Activated gamma-delta T cell treated with Interleukin-2 at 50 U/mL for 16 hours (primary cell): Measurements from ENCODE around the gene B4GALT6.
A peak's percentile ranks its signal among the peaks of the same experiment; 100 is the strongest.
"Not testable (repeated sequence)": the region's sequence is repeated elsewhere in the genome, so short reads cannot be mapped to it uniquely, and the experiment has no call there.

ENCODE experiments used
- DNase-seq: peaks from one replicate; pipeline ENCODE4 v3.0.0-alpha.2; 2020

The B4GALT6 gene

GRCh38 chr18:31684279-31685096, at the start of gene B4GALT6:
B4GALT6 (minus strand) TSS chr18:31684581; CDS start chr18:31684426, 155 bp downstream.
- peak; percentile 14 for DNase-seq

GRCh38 chr18:31731628-31732027, 47.2 kb upstream of the B4GALT6 start:
- no peak for DNase-seq

GRCh38 chr18:31729196-31729595, 44.8 kb upstream of the B4GALT6 start:
- DNase-seq, result not testable (repeated sequence)

GRCh38 chr18:31723990-31724711, 39.8 kb upstream of the B4GALT6 start:
- no peak for DNase-seq

- DNase-seq, result no peak
Observed at GRCh38 chr18:31723639-31723989, 39.2 kb upstream of the B4GALT6 start.

GRCh38 chr18:31722369-31722957, 38.1 kb upstream of the B4GALT6 start:
- DNase-seq, result peak; percentile 70

- DNase-seq, result no peak
Observed at GRCh38 chr18:31721601-31722000, 37.2 kb upstream of the B4GALT6 start.

- DNase-seq, result no peak
Observed at GRCh38 chr18:31720867-31721266, 36.5 kb upstream of the B4GALT6 start.

- DNase-seq, result no peak
Observed at GRCh38 chr18:31719363-31720006, 35.1 kb upstream of the B4GALT6 start.

GRCh38 chr18:31718386-31718785, 34.0 kb upstream of the B4GALT6 start:
- no peak for DNase-seq

GRCh38 chr18:31716362-31716761, 32.0 kb upstream of the B4GALT6 start:
- DNase-seq, result no peak

- DNase-seq, result no peak
Observed at GRCh38 chr18:31711365-31712172, 27.2 kb upstream of the B4GALT6 start.

- no peak for DNase-seq
Observed at GRCh38 chr18:31710826-31711225, 26.4 kb upstream of the B4GALT6 start.

GRCh38 chr18:31707815-31708214, 23.4 kb upstream of the B4GALT6 start:
- DNase-seq, result no peak

GRCh38 chr18:31702449-31702848, 18.1 kb upstream of the B4GALT6 start:
- DNase-seq, result no peak

GRCh38 chr18:31701744-31702143, 17.4 kb upstream of the B4GALT6 start:
- no peak for DNase-seq

- no peak for DNase-seq
Observed at GRCh38 chr18:31700990-31701389, 16.6 kb upstream of the B4GALT6 start.

GRCh38 chr18:31697351-31698298, 13.2 kb upstream of the B4GALT6 start:
- DNase-seq, result no peak

- no peak for DNase-seq
Observed at GRCh38 chr18:31695989-31696388, 11.6 kb upstream of the B4GALT6 start.

GRCh38 chr18:31694297-31694696, 9.9 kb upstream of the B4GALT6 start:
- no peak for DNase-seq

- DNase-seq, result no peak
Observed at GRCh38 chr18:31688606-31689005, 4.2 kb upstream of the B4GALT6 start.
